ENCODE measurements around the gene ZSCAN18.
A peak's percentile ranks its signal among the peaks of the same experiment; 100 is the strongest.

The ZSCAN18 gene

DNA sequence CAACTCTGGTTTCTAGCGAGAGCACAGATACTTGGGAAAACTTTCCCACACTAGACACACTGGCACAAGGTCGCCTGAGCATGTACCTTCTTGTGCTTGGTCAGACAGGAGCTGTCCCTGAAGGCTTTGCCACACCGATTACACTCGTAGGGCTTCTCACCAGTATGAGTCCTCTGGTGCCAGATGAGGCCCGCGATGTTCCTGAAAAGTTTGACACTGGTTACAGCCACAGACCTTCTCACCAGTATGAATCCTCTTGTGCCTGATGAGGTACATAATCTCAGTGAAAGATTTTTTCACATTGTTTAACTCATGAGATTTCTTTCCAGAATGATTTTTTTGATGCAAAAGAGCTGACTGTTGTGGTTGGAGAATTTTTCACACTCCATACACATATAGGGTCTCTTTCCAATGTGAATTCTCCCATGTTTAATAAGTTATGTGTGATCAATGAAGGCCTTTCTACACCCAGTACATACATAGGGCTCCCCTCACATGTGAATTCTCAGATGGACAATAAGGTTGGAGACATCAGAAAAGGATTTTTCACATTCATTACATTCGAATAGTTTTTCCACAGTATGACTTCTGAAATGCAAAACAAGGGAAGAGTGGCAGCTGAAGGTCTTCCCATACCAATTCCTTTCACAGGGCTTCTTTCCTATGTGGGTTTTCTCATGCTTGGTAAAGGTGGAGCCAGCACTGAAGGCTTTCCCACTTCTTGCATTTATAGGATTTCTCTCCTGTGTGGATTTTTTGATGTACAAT lies 9.9 kb upstream of the ZSCAN18 start:
- Histone ChIP-seq H3K4me3 (ENCODE audit: low read depth, low read length) (no peak overlapping the region), H3K9me3 (ENCODE audit: control insufficient read depth, insufficient read depth, low read depth, low read length) (peaks cover 76% of the 10 kb centered on the region), H3K27ac (ENCODE audit: low read depth, low read length) (no peak overlapping the region), H3K27me3 (ENCODE audit: control insufficient read depth, insufficient read depth, low read length) (no peaks in the 10 kb centered on the region), H3K4me1 (ENCODE audit: control insufficient read depth, insufficient read depth, low read length) (no peaks in the 10 kb centered on the region), H3K9ac (ENCODE audit: low read length) (no peak overlapping the region), H3K36me3 (ENCODE audit: control insufficient read depth, insufficient read depth, low read length) (no peaks in the 10 kb centered on the region)

DNA sequence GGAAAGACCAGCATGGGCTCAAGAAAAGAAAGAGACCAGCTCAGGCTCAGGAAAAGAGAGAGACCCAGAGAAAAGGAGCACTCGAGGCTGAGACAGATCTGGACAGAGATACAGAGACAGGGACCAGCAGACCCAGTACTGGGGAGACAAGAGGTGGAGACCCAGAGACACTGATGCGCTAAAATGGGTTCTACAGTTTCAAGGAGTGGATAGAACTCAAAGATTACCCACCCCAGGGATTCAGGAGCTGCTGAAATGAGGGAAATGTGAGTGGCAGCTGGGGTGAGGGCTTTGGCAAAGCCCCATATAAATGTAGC lies 609 bp upstream of the ZSCAN18 start:
- Histone ChIP-seq H3K9me3 (ENCODE audit: control insufficient read depth, insufficient read depth, low read depth, low read length) (peaks cover 62% of the 10 kb centered on the region), H3K27me3 (ENCODE audit: control insufficient read depth, insufficient read depth, low read length) (no peaks in the 10 kb centered on the region), H3K9ac (ENCODE audit: low read length) (peak overlapping the region; percentile 80), H3K4me1 (ENCODE audit: control insufficient read depth, insufficient read depth, low read length) (peaks cover 4% of the 10 kb centered on the region; the same call in 1 of the 2 replicates), H3K36me3 (ENCODE audit: control insufficient read depth, insufficient read depth, low read length) (no peaks in the 10 kb centered on the region), H3K27ac (ENCODE audit: low read depth, low read length) (peak overlapping the region; percentile 90), H3K4me3 (ENCODE audit: low read depth, low read length) (peak overlapping the region; percentile 60)

DNA sequence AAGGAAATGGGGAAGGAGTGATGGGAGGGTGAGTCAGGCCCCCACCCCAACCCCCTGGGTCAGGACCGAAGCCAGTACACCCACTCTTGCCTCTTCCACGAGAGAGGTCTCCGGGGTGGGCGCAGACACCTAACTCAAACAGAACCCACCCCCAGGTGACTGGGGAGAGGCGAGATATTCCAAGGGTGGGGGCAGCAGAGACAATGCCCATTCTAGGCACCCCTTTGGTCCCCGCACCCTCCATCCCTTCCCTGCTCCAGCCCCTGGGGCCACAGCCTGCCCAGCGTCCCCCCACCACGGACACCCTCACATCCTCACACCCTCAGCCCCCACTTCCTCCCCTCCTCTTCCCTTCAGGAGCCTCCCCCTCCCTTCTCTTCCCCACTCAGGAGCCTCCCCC lies 682 bp downstream of the ZSCAN18 start:
- Histone ChIP-seq H3K36me3 (ENCODE audit: control insufficient read depth, insufficient read depth, low read length) (no peaks in the 10 kb centered on the region), H3K27ac (ENCODE audit: low read depth, low read length) (no peak overlapping the region), H3K9me3 (ENCODE audit: control insufficient read depth, insufficient read depth, low read depth, low read length) (peaks cover 57% of the 10 kb centered on the region), H3K4me1 (ENCODE audit: control insufficient read depth, insufficient read depth, low read length) (peaks cover 4% of the 10 kb centered on the region; the same call in 1 of the 2 replicates), H3K9ac (ENCODE audit: low read length) (no peak overlapping the region), H3K27me3 (ENCODE audit: control insufficient read depth, insufficient read depth, low read length) (no peaks in the 10 kb centered on the region), H3K4me3 (ENCODE audit: low read depth, low read length) (peak overlapping the region; percentile 92)

DNA sequence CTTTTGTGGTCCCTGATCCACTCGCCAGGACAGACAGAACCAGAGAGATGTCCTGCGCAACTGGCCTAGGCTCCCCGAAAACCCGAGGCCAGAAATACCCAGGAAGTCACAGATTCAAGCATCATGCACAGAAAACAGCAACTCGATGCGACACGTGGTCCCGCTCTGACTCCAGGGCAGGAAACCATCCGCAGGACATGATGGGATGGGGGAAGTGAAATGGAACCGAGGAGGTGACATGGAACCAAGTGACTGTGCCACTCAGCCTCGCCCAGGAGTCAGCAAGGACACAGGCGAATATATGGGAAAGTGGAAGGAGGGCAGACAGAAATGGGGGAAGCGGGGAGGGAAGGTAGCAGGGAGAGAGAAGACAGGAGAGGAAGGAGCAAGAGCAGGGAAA lies 1.1 kb downstream of the ZSCAN18 start:
- Histone ChIP-seq H3K9ac (ENCODE audit: low read length) (no peak overlapping the region), H3K9me3 (ENCODE audit: control insufficient read depth, insufficient read depth, low read depth, low read length) (peaks cover 53% of the 10 kb centered on the region), H3K4me1 (ENCODE audit: control insufficient read depth, insufficient read depth, low read length) (peaks cover 4% of the 10 kb centered on the region; the same call in 1 of the 2 replicates), H3K27me3 (ENCODE audit: control insufficient read depth, insufficient read depth, low read length) (no peaks in the 10 kb centered on the region), H3K36me3 (ENCODE audit: control insufficient read depth, insufficient read depth, low read length) (no peaks in the 10 kb centered on the region), H3K27ac (ENCODE audit: low read depth, low read length) (no peak overlapping the region), H3K4me3 (ENCODE audit: low read depth, low read length) (peak overlapping the region; percentile 92)

DNA sequence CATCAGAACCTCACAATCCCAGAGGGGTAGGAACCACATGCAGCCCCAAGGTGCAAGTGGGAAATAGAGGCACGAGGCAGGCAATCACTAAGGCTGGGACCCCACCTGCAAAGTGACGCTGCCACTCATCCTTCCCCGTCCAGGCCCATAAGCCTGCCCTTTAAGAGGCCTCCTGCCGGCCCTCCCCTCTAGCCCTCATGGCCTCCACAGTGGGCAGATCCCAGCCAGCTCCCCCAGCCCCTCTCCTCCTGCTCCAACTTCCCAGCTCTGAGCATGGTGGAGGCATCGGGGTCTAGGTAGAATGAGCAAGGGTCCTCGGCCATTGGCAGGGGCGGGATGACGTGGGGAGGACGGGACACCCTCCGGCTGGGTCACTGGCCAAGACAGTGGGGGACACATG lies 2.7 kb downstream of the ZSCAN18 start:
- Histone ChIP-seq H3K4me3 (ENCODE audit: low read depth, low read length) (no peak overlapping the region), H3K27ac (ENCODE audit: low read depth, low read length) (no peak overlapping the region), H3K9ac (ENCODE audit: low read length) (no peak overlapping the region), H3K36me3 (ENCODE audit: control insufficient read depth, insufficient read depth, low read length) (peaks cover under 1% of the 10 kb centered on the region; the same call in 1 of the 2 replicates), H3K9me3 (ENCODE audit: control insufficient read depth, insufficient read depth, low read depth, low read length) (peaks cover 47% of the 10 kb centered on the region), H3K4me1 (ENCODE audit: control insufficient read depth, insufficient read depth, low read length) (peaks cover 4% of the 10 kb centered on the region; the same call in 1 of the 2 replicates), H3K27me3 (ENCODE audit: control insufficient read depth, insufficient read depth, low read length) (no peaks in the 10 kb centered on the region)

DNA sequence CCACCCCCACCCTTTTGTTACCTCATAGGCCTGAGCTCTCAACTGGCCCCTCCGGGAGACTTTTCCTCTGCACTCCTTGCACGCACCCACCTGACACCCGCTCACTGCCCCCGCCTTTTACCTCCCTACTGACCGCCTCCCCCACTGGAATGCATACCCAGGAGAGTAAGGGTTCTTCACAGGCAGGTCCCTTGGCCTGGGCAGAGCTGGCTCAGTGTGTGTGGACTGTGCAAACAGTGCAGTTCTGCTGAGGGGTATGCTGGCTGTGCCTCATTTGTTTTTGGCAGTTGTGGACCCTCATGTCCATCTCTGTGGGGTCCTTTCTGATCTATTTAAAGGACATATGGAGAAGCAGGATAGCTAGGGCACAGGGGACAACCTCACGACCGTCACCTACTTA lies 5.0 kb downstream of the ZSCAN18 start:
- Histone ChIP-seq H3K9me3 (ENCODE audit: control insufficient read depth, insufficient read depth, low read depth, low read length) (peaks cover 46% of the 10 kb centered on the region), H3K27me3 (ENCODE audit: control insufficient read depth, insufficient read depth, low read length) (no peaks in the 10 kb centered on the region), H3K27ac (ENCODE audit: low read depth, low read length) (no peak overlapping the region), H3K4me1 (ENCODE audit: control insufficient read depth, insufficient read depth, low read length) (no peaks in the 10 kb centered on the region), H3K36me3 (ENCODE audit: control insufficient read depth, insufficient read depth, low read length) (peaks cover 15% of the 10 kb centered on the region), H3K4me3 (ENCODE audit: low read depth, low read length) (no peak overlapping the region), H3K9ac (ENCODE audit: low read length) (no peak overlapping the region)

DNA sequence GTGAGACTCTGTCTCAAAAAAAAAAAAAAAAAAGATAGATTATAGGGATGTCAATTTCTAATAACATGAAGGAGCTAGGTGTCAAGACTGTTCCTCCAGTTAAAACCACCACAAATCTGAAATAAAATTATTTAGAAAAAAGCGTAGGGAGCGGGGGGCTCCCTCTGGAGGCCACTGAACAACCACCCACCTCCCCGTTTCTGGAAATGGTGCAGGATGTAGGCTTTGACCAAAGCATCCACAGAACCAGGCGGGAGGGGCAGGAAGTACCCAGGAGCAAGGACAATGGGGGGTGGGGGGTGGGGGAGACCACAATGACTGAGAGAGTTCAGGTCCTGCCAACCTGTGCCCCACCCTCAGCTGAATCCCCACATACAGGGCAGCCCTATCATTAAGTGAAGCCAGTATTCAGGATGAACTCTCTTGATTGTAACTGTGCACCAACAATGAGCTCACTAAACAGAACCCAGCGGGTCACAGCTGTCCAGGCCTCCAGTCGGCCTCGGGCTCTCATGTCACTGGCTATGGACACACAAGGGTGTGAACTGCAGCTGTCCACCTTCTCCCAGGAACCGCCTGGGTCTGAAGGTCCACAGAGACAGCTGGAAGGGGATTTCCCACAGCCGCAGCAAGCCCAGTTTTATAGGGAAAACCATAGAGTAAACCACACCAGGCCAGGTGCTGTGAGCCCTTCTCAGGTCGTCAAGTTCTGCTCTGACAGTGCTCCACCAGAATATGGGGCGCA lies 6.6 kb downstream of the ZSCAN18 start:
- no peaks in the 10 kb centered on the region for H3K4me1 ChIP-seq (ENCODE audit: control insufficient read depth, insufficient read depth, low read length)
- H3K36me3 ChIP-seq (ENCODE audit: control insufficient read depth, insufficient read depth, low read length): peaks cover 28% of the 10 kb centered on the region
- H3K9me3 ChIP-seq (ENCODE audit: control insufficient read depth, insufficient read depth, low read depth, low read length): peaks cover 46% of the 10 kb centered on the region
- no peak overlapping the region for H3K4me3 ChIP-seq (ENCODE audit: low read depth, low read length)
- no peak overlapping the region for H3K9ac ChIP-seq (ENCODE audit: low read length)
- H3K27me3 ChIP-seq (ENCODE audit: control insufficient read depth, insufficient read depth, low read length): no peaks in the 10 kb centered on the region
- no peak overlapping the region for H3K27ac ChIP-seq (ENCODE audit: low read depth, low read length)

DNA sequence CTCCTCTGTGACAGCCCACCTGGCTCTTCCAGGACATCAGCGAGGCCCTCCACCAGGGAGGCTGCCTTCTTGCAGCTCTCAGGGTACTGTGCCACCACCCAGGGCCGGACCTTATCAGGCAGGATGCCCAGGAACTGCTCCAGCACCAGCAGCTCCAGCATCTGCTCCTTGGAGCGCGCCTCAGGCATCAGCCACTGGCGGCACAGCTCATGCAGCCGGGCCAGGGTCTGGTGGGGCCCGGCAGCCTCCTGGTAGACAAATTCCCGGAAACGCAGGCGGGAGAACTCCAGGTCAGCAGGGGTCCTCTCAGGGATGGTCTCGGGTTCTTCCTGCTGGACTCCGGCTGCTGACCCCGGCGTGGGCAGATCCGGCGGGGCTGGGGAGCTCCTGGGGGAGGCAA lies 8.2 kb downstream of the ZSCAN18 start:
- Histone ChIP-seq H3K4me3 (ENCODE audit: low read depth, low read length) (no peak overlapping the region), H3K36me3 (ENCODE audit: control insufficient read depth, insufficient read depth, low read length) (peaks cover 42% of the 10 kb centered on the region), H3K27ac (ENCODE audit: low read depth, low read length) (no peak overlapping the region), H3K9ac (ENCODE audit: low read length) (no peak overlapping the region), H3K9me3 (ENCODE audit: control insufficient read depth, insufficient read depth, low read depth, low read length) (peaks cover 40% of the 10 kb centered on the region), H3K27me3 (ENCODE audit: control insufficient read depth, insufficient read depth, low read length) (no peaks in the 10 kb centered on the region), H3K4me1 (ENCODE audit: control insufficient read depth, insufficient read depth, low read length) (no peaks in the 10 kb centered on the region)

DNA sequence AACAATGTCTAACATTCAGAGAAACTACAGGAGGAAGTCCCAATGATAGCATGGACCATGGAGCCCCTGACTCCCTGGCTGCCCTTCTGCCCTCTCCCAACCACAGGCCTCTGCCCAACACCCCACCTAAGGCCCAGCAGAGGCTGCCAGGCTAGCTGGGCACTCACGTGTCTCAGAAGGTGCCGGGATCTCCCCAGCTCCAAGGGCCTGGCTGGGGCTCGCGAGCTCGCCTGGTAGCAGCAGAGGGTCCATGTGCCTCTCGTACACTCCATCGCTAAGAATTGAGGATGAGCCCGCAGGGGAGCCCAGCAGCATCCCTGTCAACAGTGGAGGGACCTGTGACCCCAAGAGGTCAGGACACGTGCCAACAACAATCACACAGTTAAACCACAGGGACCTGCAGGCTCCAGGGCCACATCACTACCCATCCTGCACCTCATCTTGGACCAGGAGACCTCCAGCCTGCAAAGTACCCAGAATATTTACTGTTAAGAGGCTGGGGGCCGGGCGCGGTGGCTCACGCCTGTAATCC lies 9.4 kb downstream of the ZSCAN18 start:
- no peaks in the 10 kb centered on the region for H3K4me1 ChIP-seq (ENCODE audit: control insufficient read depth, insufficient read depth, low read length)
- no peak overlapping the region for H3K4me3 ChIP-seq (ENCODE audit: low read depth, low read length)
- H3K36me3 ChIP-seq (ENCODE audit: control insufficient read depth, insufficient read depth, low read length): peaks cover 52% of the 10 kb centered on the region

DNA sequence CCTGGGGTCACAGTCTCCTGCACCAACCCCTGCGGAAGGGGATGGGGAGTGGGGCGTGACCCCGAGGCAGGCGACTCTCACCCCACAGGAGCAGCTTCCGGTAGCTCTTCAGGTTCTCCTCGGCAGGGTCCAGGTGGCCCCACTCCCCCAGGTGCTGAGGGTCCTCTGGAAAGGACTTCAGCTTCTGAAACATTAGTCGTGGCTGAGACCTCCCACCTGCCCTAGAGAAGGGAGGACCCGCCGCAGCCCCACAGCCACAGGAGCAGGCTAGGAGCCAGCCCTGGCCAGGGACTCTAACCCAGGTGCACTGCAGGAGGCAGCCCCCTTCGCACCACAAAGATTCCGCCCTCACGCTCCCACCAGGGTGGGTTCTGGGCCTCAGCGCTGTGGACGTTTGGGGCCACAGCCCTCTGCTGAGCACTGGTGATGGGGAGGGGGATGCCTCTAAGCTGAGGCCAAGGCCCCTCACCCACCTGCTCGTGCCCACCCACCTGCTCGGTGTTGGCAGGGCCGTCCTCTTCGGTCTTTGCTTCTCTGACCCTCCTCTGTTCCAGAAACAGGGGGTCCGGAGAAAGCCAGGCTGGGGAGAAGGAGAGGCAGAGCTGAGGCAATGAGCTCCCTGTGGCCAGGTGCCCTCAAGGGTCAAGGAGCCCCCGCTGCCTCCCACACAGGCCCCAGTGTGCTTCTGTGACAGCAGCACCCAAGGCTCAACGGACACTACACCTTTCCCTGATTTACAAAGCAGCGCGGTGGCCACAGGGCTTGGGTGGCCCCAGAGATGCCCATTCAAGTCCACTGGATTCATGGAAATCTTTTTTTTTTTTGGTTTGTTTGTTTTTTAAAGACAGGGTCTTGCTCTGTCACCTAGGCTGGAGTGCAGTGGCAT lies 11.0 kb downstream of the ZSCAN18 start:
- Histone ChIP-seq H3K4me3 (ENCODE audit: low read depth, low read length) (no peak overlapping the region), H3K36me3 (ENCODE audit: control insufficient read depth, insufficient read depth, low read length) (peaks cover 53% of the 10 kb centered on the region), H3K9ac (ENCODE audit: low read length) (no peak overlapping the region), H3K27ac (ENCODE audit: low read depth, low read length) (no peak overlapping the region), H3K4me1 (ENCODE audit: control insufficient read depth, insufficient read depth, low read length) (no peaks in the 10 kb centered on the region), H3K9me3 (ENCODE audit: control insufficient read depth, insufficient read depth, low read depth, low read length) (peaks cover 53% of the 10 kb centered on the region), H3K27me3 (ENCODE audit: control insufficient read depth, insufficient read depth, low read length) (no peaks in the 10 kb centered on the region)

More for the DNA sequence above, 9.4 kb downstream of the ZSCAN18 start:
- peaks cover 47% of the 10 kb centered on the region for H3K9me3 ChIP-seq (ENCODE audit: control insufficient read depth, insufficient read depth, low read depth, low read length)
- H3K27ac ChIP-seq (ENCODE audit: low read depth, low read length): no peak overlapping the region
- no peak overlapping the region for H3K9ac ChIP-seq (ENCODE audit: low read length)
- H3K27me3 ChIP-seq (ENCODE audit: control insufficient read depth, insufficient read depth, low read length): no peaks in the 10 kb centered on the region
